ENCODE data around the gene EGLN3. TPM values are rescaled to one million over a fixed set of nuclear protein-coding genes. Genes with fewer than 3 reads are reported as not detected.
A peak's percentile ranks its signal among the peaks of the same experiment; 100 is the strongest.

EGLN3 gene
- total RNA-seq, 4 donors from 2014 or later: 9.4 to 15.7 (median 13.5) TPM

DNA sequence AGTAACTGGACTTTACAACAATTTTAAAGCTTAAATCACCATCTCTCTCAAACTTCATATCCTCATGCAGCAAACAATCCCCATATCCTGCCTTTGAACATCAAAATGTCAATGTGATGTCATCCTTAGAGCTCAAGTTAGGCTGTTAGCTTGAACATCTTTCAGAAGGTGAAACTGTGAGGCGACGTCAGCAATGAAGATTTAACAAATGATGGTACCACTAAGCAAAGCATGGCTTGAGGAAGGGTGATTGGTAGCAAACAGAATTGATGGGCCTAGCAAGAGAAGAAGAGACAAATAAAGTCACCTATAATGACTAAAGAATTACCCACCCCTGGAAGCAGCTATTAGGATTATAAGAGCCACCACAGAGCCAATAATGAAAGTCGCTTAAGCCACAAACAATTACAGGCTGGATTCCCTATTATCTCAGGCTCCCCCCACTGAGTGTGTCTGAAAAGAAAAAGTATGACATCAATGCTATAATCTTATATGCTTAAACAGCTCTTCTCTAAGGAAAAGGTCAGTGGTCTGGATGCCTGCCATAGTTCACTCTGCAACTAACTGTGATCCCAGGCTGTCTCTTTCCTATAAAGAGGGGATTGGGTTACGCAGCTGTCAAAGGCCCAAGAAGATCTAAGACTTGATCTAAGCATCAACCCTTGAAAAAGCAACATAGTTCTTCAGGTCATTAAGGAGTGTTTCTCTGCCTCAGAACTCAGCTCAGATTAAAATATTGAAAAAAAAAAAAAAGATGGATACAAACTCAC lies 18.1 kb downstream of the EGLN3 start:
- Histone ChIP-seq H3K36me3 (peaks cover 0 to 15% of the 10 kb centered on the region in 2 donors), H3K27ac (peak overlapping the region in 1 of 4 donors; percentile 53), H3K4me1 (peaks cover 22% of the 10 kb centered on the region in 2 donors), H3K9me3 (no peaks in the 10 kb centered on the region), H3K27me3 (no peaks in the 10 kb centered on the region), H3K4me3 (no peak overlapping the region)
- intact Hi-C loops (cut with DNase I; ENCODE audit: low total_unique reads): loop anchor here (10.0 kb wide), 1 partner anchor 292 kb away; no protein-coding TSS in a partner anchor
- in situ Hi-C loops (cut with MboI; ENCODE audit: low sequenced_read_pairs in 4 of 4): no loop called here
- no peak for DNase-seq
- no peak for ATAC-seq
- no peak for TF ChIP-seq POLR2A (IDR thresholded peaks at IDR 0.05)
- TF ChIP-seq, protein P1, sequence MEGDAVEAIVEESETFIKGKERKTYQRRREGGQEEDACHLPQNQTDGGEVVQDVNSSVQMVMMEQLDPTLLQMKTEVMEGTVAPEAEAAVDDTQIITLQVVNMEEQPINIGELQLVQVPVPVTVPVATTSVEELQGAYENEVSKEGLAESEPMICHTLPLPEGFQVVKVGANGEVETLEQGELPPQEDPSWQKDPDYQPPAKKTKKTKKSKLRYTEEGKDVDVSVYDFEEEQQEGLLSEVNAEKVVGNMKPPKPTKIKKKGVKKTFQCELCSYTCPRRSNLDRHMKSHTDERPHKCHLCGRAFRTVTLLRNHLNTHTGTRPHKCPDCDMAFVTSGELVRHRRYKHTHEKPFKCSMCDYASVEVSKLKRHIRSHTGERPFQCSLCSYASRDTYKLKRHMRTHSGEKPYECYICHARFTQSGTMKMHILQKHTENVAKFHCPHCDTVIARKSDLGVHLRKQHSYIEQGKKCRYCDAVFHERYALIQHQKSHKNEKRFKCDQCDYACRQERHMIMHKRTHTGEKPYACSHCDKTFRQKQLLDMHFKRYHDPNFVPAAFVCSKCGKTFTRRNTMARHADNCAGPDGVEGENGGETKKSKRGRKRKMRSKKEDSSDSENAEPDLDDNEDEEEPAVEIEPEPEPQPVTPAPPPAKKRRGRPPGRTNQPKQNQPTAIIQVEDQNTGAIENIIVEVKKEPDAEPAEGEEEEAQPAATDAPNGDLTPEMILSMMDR (IDR thresholded peaks at IDR 0.05 in 4 of 5, conservative IDR thresholded peaks at IDR 0.05 in 1 of 5): no peak

- H3K27me3 ChIP-seq: no peaks in the 10 kb centered on the region
- no peak overlapping the region for H3K4me3 ChIP-seq
- intact Hi-C loops (cut with DNase I; ENCODE audit: low total_unique reads): loop anchor here (10.0 kb wide), 1 partner anchor 293 kb away; no protein-coding TSS in a partner anchor
- TF ChIP-seq POLR2A (IDR thresholded peaks at IDR 0.05): no peak
- TF ChIP-seq, protein P1 (IDR thresholded peaks at IDR 0.05 in 4 of 5, conservative IDR thresholded peaks at IDR 0.05 in 1 of 5): no peak
- ATAC-seq (no peak), DNase-seq (no peak)
- in situ Hi-C loops (cut with MboI; ENCODE audit: low sequenced_read_pairs in 4 of 4): no loop called here
- no peak overlapping the region for H3K27ac ChIP-seq
- H3K9me3 ChIP-seq: no peaks in the 10 kb centered on the region
- peaks cover 20 to 21% of the 10 kb centered on the region in 2 donors for H3K4me1 ChIP-seq
- H3K36me3 ChIP-seq: peaks cover 0 to 18% of the 10 kb centered on the region in 2 donors
These were observed 18.8 kb downstream of the EGLN3 start for GRCh38 chr14:33932033-33932432.

DNA sequence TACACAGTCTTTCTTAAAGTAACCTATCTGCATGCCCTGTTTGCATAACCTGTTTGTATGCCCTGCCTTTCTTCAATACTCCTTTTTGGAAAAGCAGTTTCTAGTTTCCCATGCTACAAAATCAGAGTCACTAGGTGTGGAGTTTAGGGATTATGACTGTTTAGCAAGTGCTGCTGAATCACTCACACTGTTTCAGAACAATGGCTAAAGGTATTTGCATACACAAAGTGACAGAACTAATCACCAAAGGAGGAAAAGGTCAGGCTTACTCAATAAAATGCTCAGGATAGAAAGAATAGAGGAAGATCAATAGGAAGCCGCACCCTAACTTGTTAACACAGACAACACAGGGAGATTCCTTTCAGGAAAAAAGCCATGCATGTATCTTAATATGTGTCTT lies 19.4 kb downstream of the EGLN3 start:
- Histone ChIP-seq H3K4me3 (no peak overlapping the region), H3K27me3 (no peaks in the 10 kb centered on the region), H3K36me3 (peaks cover 0 to 18% of the 10 kb centered on the region in 2 donors), H3K4me1 (peaks cover 20 to 21% of the 10 kb centered on the region in 2 donors), H3K27ac (no peak overlapping the region), H3K9me3 (no peaks in the 10 kb centered on the region)
- ATAC-seq (no peak), DNase-seq (no peak)
- no peak for TF ChIP-seq POLR2A (IDR thresholded peaks at IDR 0.05)
- TF ChIP-seq, protein P1 (IDR thresholded peaks at IDR 0.05 in 4 of 5, conservative IDR thresholded peaks at IDR 0.05 in 1 of 5): no peak
- intact Hi-C loops (cut with DNase I; ENCODE audit: low total_unique reads) (loop anchor here (10.0 kb wide), 1 partner anchor 293 kb away; no protein-coding TSS in a partner anchor), in situ Hi-C loops (cut with MboI; ENCODE audit: low sequenced_read_pairs in 4 of 4) (no loop called here)

DNA sequence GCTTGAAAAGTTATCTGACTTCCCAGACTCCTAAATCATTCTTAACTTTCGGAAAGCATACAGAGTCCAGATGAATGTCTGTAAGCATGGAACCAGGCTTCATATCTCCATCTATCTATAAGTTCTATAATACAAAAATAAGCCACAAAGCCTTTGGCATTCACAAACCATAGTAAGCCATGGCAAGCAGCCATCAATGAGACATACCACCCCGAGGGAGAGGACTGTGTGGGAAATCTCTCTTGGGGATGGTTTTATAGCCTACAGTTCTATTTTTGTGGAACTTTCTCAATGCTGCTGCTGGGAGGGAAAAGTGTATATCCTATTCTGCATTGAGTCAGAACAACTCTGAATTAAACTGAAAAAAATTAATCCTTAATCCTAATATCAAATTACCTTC lies 20.4 kb downstream of the EGLN3 start:
- intact Hi-C loops (cut with DNase I; ENCODE audit: low total_unique reads) (loop anchor here (10.0 kb wide), 1 partner anchor 294 kb away; no protein-coding TSS in a partner anchor), in situ Hi-C loops (cut with MboI; ENCODE audit: low sequenced_read_pairs in 4 of 4) (no loop called here)
- Histone ChIP-seq H3K27ac (no peak overlapping the region), H3K4me3 (no peak overlapping the region), H3K4me1 (peaks cover 20 to 21% of the 10 kb centered on the region in 2 donors), H3K27me3 (no peaks in the 10 kb centered on the region), H3K36me3 (peaks cover 0 to 23% of the 10 kb centered on the region in 2 donors), H3K9me3 (no peaks in the 10 kb centered on the region)
- no peak for TF ChIP-seq POLR2A (IDR thresholded peaks at IDR 0.05)
- TF ChIP-seq, protein P1 (IDR thresholded peaks at IDR 0.05 in 4 of 5, conservative IDR thresholded peaks at IDR 0.05 in 1 of 5): no peak
- no peak for DNase-seq
- no peak for ATAC-seq
